RWPE2 (cell line): ENCODE data around the gene OR51B5.
"Not testable (repeated sequence)": the region's sequence is repeated elsewhere in the genome, so short reads cannot be mapped to it uniquely, and the experiment has no call there.

ENCODE experiments used
- ATAC-seq: fragments of 200-7000 bp; cut with Tn5 transposase; 3 replicates; pipeline ENCODE4 v1.9.1; 2021; ENCODE audit warnings: low read depth
- DNase-seq: peaks from one replicate; pipeline ENCODE4 v3.0.0-alpha.2; 2020; ENCODE audit warnings: low spot score
- H3K27ac ChIP-seq: fragments of 450-650 bp; 2 replicates; pipeline ENCODE4 v1.5.1; 2017; ENCODE audit warnings: mild to moderate bottlenecking; ENCODE audit not compliant: poor library complexity, severe bottlenecking
- H3K27me3 ChIP-seq: fragments of 250-450 bp; sonication (Bioruptor Pico); 2 replicates; pipeline ENCODE4 v1.5.1; 2021; ENCODE audit warnings: mild to moderate bottlenecking, moderate library complexity; ENCODE audit not compliant: insufficient read depth, poor library complexity, severe bottlenecking
- H3K36me3 ChIP-seq: fragments of 250-450 bp; sonication (Bioruptor Pico); 2 replicates; pipeline ENCODE4 v1.5.1; 2020; ENCODE audit warnings: low read depth, mild to moderate bottlenecking, moderate library complexity
- H3K4me1 ChIP-seq: fragments of 250-450 bp; sonication (Bioruptor Pico); 2 replicates; pipeline ENCODE4 v1.5.1; 2021; ENCODE audit warnings: mild to moderate bottlenecking, moderate library complexity; ENCODE audit not compliant: insufficient read depth, poor library complexity, severe bottlenecking
- H3K4me3 ChIP-seq: fragments of 250-450 bp; sonication (Bioruptor Pico); 2 replicates; pipeline ENCODE4 v1.5.1; 2021; ENCODE audit warnings: mild to moderate bottlenecking, moderate library complexity; ENCODE audit not compliant: severe bottlenecking
- H3K9me3 ChIP-seq: fragments of 250-450 bp; sonication (Bioruptor Pico); 2 replicates; pipeline ENCODE4 v1.5.1; 2021; ENCODE audit warnings: mild to moderate bottlenecking, moderate library complexity; ENCODE audit not compliant: severe bottlenecking
- CTCF ChIP-seq: fragments of 450-650 bp; IDR thresholded peaks from one replicate; pipeline ENCODE4 v1.5.1; 2017; ENCODE audit warnings: mild to moderate bottlenecking, moderate library complexity; ENCODE audit not compliant: poor library complexity, severe bottlenecking

Gene OR51B5

DNA sequence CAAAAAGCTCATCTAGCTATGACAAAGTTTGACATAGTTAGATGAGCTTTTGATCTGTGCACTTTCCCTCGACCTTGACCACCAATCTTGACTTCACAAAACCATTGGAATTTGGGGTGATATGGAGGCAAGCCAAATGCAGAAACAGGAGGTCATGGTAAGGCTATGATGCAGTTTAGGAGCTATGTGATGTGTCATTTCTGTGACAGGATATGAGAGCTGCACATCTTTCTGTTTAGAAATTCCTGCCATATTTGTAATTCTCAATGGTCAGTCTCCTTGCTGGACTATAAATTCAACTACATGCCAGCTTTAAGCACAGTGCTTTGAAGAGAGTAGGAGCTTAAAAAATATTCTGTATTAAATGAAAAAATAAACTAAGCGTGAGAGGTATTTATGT, 20.9 kb upstream of the OR51B5 start:
- no peak overlapping the region for H3K4me3 ChIP-seq
- no peak overlapping the region for H3K27ac ChIP-seq
- no peaks in the 10 kb centered on the region for H3K9me3 ChIP-seq
- H3K27me3 ChIP-seq = no peaks in the 10 kb centered on the region
- no peaks in the 10 kb centered on the region for H3K4me1 ChIP-seq
- no peak for DNase-seq
- ATAC-seq = no peak
- no peak for TF ChIP-seq CTCF
- H3K36me3 ChIP-seq = no peaks in the 10 kb centered on the region

- DNase-seq (no peak), ATAC-seq (no peak)
- H3K27ac ChIP-seq = no peak overlapping the region
- no peak for TF ChIP-seq CTCF
- no peaks in the 10 kb centered on the region for H3K36me3 ChIP-seq
- no peaks in the 10 kb centered on the region for H3K9me3 ChIP-seq
- no peak overlapping the region for H3K4me3 ChIP-seq
- no peaks in the 10 kb centered on the region for H3K4me1 ChIP-seq
- no peaks in the 10 kb centered on the region for H3K27me3 ChIP-seq
These were observed 20.4 kb upstream of the OR51B5 start for GRCh38 chr11:5363679-5364078.

DNA sequence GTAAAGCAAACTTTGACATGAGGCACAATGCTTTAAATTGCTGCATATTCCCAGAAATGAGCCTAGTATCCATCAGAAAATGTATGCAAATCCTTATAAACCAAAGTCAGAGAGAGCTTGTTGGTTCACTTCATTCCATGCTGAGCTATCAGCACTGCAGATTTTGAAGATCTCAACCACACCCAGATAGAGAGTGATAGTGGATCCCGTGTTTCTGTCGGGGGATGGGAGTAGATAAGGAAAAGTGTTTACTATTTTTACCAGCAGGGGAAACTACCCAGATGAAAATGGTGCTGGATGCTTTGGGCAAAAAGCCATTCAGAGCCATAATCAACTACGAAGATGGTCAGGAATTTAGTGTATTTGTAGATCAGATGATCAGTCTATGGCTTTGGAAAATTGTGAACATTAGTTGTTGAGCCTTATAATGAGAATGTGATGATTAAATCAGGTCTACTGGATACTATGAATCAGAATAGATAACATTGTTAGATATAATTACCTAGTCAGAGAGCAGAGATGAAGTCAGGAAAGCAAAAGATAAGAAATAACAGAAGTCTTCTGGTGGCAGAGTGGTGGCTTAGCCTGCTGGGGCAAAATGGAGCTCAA, 18.8 kb upstream of the OR51B5 start:
- no peak overlapping the region for H3K27ac ChIP-seq
- DNase-seq (no peak), ATAC-seq (no peak)
- no peaks in the 10 kb centered on the region for H3K27me3 ChIP-seq
- no peak for TF ChIP-seq CTCF
- no peak overlapping the region for H3K4me3 ChIP-seq
- no peaks in the 10 kb centered on the region for H3K36me3 ChIP-seq
- H3K9me3 ChIP-seq = no peaks in the 10 kb centered on the region
- no peaks in the 10 kb centered on the region for H3K4me1 ChIP-seq

DNA sequence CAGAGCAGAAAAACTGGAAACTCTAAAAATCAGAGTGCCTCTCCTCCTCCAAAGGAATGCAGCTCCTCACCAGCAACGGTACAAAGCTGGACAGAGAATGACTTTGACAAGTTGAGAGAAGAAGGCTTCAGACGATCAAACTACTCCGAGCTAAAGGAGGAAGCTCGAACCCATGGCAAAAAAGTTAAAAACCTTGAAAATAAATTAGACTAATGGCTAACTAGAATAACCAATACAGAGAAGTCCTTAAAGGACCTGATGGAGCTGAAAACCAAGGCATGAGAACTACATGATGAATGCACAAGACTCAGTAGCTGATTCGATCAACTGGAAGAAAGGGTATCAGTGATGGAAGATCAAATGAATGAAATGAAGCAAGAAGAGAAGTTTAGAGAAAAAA, 12.7 kb upstream of the OR51B5 start:
- H3K27ac ChIP-seq, H3K27me3 ChIP-seq, DNase-seq, H3K4me1 ChIP-seq, H3K4me3 ChIP-seq, H3K9me3 ChIP-seq, H3K36me3 ChIP-seq, ATAC-seq: not testable (repeated sequence)

DNA sequence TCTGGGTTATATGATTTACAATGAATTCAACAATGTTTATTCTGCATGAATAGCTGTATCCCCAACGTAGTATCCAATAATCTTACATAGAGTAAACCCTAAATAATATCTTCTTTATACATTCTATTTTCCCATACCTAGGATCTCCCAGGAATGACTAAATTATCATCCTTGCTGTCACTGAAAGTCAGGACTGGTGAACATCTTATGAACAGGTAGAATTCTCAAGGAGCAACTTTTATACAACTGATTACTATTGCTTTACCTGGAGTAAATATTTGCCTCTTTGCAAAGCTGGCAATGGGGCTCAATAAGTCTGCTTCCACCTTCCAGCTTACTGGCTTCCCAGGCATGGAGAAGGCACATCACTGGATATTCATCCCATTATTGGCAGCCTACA, 7.9 kb upstream of the OR51B5 start, which contains the start of gene OR51B6:
TSS of gene OR51B6 (plus strand) at position 301 of the 400 bp plus-strand sequence. CDS start at position 301, 0 bp downstream.
- no peaks in the 10 kb centered on the region for H3K9me3 ChIP-seq
- no peaks in the 10 kb centered on the region for H3K4me1 ChIP-seq
- no peaks in the 10 kb centered on the region for H3K36me3 ChIP-seq
- ATAC-seq (no peak), DNase-seq (no peak)
- H3K27me3 ChIP-seq = no peaks in the 10 kb centered on the region
- H3K27ac ChIP-seq = no peak within 1 kb of the TSS
- no peak for TF ChIP-seq CTCF
- H3K4me3 ChIP-seq = no peak within 1 kb of the TSS
